ENCODE results near the gene MTERF4.

MTERF4 gene, protein sequence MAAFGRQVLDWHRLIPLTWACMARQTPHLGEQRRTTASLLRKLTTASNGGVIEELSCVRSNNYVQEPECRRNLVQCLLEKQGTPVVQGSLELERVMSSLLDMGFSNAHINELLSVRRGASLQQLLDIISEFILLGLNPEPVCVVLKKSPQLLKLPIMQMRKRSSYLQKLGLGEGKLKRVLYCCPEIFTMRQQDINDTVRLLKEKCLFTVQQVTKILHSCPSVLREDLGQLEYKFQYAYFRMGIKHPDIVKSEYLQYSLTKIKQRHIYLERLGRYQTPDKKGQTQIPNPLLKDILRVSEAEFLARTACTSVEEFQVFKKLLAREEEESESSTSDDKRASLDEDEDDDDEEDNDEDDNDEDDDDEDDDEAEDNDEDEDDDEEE

GRCh38 chr2:241102239-241102803 lies at the start of gene MTERF4:
MTERF4 (minus strand) TSS chr2:241102287; CDS start chr2:241102273, 14 bp downstream.
- peak; percentile 87 for DNase-seq

DNA sequence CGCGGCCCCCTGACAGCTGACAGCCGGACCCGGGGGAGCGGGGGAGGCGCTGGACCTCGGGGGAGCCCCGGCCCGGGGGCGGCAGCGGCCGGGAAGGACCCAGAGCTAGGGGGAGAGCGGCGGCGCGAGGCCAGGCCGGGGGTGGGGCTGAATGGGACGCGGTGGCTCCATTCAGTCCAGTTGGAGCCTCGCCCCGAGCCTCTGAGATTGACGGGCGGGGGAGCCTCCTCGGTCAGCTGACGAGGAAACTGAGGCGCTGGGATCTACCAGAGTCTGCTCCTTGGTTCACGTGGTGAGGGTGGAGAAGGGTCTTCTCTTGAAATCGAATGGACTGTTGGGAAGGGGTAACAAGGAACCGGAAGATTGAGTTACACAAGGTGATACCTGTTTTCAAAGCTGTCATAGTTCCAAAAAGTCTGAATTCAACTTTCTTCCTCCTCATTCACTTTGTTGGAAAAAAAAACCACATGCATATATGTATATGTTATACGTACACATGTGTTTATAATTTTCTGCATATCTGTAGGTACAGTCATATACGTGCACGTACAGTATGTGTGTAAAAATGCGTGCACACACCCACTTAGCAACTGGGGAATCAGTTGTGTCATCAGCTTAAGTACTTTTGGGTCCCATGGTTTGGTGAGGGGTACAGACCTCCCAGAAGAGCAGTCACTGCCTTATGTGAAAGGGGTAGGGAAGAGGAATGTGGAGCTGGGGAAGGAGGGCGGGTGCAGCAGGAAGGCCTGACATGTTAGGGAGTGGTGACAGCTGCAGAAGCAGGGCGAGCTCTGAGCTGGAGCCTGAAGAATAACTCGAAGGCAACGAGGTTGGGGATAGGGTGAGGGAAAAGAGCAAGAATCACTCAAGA lies 48.8 kb upstream of the MTERF4 start:
- no peak for DNase-seq

GRCh38 chr2:241149925-241150659 lies 48.0 kb upstream of the MTERF4 start, which contains the start of gene PPP1R7:
PPP1R7 (plus strand) TSS chr2:241150467; CDS start chr2:241150496, 29 bp downstream.
- peak; percentile 93 for DNase-seq

GRCh38 chr2:241149675-241149924 lies 47.5 kb upstream of the MTERF4 start:
- no peak for DNase-seq

GRCh38 chr2:241148891-241149674 lies 47.0 kb upstream of the MTERF4 start, which contains the start of gene PASK:
PASK (minus strand) TSS chr2:241149472; CDS start chr2:241143032, 6,440 bp downstream.
- DNase-seq, result peak; percentile 89

DNA sequence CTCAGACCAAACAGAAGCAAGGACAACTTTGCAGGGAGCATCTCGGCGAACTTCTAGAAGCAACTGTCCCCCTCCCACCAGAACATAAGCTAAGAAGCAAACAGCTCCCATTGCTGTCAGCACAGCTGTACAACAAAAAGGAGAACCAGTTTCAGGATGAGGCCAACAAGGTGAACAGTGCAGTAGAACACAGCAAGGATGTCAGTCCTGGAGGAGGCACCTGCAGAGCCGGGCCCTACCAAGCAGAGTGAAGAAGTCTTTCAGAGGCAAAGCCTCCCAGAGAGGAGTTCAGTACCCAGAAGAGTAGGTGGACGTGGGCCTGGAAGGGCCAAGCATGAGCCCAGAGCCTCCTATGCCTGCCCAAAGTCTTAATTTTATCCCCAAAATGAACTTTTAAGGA lies 46.2 kb upstream of the MTERF4 start:
- no peak for DNase-seq

- DNase-seq, result no peak
Measured at GRCh38 chr2:241147336-241147735, 45.2 kb upstream of the MTERF4 start.

DNA sequence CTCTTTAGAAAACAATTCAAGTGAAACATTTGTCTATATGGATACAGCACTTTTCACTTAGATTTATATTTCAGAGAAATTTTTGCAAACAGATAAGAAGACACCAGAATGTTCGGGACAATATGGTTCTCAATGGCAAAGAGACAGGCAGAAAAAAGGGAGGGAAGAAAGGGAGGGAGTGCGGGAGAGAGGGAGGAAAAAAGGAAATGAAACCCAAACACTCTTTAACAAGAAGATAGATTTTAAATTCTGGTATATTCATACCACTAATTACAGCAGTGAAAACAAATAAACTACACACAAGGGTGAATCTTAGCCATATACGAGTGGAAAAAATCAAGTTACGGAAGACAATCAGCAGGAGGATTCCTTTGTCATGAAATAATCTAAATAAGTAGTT lies 44.2 kb upstream of the MTERF4 start:
- no peak for DNase-seq

- no peak for DNase-seq
Measured at GRCh38 chr2:241142593-241142992, 40.5 kb upstream of the MTERF4 start.

- no peak for DNase-seq
Measured at GRCh38 chr2:241142063-241142462, 40.0 kb upstream of the MTERF4 start.

- DNase-seq, result no peak
Measured at GRCh38 chr2:241141214-241141770, 39.2 kb upstream of the MTERF4 start.

DNA sequence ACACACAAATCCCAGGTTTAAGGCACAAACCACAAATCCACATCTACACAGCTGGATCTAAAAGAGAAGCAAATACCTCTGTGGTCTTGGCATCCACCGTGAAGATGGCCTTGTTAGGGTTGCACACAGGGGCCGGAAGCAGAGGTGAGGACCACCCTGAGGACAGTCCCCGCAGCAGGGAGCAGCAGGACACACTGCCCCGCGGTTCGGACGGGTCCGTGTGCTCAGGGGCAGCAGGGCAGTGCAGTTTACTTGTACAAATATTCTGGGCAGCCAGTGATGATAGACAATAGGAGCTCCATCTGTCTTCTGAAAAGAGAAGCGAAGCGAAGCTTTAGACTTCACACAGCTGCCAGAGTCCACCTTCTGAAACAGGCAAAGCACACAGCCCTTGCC lies 38.4 kb upstream of the MTERF4 start:
- no peak for DNase-seq

GRCh38 chr2:241139531-241140444 lies 37.7 kb upstream of the MTERF4 start:
- DNase-seq, result no peak

- DNase-seq, result no peak
Measured at GRCh38 chr2:241138471-241138870, 36.4 kb upstream of the MTERF4 start.

DNA sequence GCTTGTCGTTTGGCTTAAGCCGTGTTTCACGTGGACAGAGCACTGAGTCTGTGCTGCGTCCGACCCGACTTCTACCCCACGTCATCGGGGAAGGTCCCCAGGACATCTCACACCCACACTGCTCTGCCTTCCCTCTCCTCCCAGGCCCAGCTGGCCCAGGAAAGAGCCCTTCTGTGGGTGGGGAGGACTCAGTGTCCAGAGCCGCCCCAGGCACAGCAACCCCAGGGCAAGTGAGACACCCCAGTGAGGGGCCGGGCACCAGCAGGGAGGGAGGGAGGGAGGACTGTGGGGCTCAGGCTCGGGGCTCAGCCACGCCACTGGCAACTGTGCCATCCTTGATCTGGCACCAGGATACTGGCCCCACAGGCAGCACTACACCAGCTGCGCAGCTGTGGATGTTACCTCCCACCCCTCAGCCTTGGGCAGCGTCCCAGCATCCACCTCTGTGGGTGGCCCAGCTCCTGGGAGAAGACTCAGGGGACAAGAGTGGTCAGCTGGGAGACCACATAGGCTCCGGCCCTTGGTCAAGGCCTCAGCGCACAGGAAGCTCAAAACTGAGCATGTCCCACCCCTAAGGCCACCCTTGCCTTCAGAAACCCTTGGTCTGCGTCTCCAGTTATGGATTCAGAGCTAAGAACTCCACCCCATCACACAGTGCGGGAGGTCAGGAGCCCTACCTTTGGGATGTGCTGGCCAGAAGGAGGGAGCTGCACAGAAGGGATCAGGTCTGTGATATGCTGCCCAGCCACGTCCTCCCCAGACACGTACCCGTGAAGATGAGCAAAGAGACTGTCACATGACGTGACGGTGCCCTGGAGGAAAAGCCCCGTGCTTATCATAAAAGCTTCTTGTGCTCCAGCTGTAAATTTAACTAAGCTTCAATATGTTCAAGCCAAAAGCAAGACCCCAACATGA lies 35.4 kb upstream of the MTERF4 start:
- no peak for DNase-seq

GRCh38 chr2:241136661-241137260 lies 34.7 kb upstream of the MTERF4 start:
- no peak for DNase-seq

DNA sequence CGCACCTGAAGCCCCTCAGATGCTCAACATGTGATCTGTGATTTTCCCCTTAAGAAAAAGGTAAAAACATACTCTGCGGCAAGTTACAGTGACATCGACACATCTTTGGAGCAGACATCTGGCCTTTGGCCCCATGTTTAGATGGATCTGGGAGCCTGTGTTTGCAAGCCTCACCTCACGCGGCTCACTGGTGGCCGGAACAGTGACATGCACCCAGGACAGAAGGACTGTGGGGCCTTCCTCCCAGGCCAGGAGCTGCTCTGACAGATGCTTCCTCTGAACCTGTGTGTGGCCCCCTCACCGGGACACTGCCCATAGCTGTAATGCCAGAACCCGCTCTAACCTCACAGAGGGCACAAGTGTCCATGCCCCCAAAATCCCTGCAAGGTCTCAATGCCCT lies 34.1 kb upstream of the MTERF4 start:
- no peak for DNase-seq

GRCh38 chr2:241135737-241136136 lies 33.6 kb upstream of the MTERF4 start:
- DNase-seq, result no peak

GRCh38 chr2:241134711-241135110 lies 32.6 kb upstream of the MTERF4 start:
- no peak for DNase-seq

Data from activated CD8-positive, alpha-beta memory T cell treated with anti-CD3 and anti-CD28 coated beads, Interleukin-2, amount 50 U/mL, for 4 hours (primary cell).